ENCODE measurements around the gene RPIA.

DNA sequence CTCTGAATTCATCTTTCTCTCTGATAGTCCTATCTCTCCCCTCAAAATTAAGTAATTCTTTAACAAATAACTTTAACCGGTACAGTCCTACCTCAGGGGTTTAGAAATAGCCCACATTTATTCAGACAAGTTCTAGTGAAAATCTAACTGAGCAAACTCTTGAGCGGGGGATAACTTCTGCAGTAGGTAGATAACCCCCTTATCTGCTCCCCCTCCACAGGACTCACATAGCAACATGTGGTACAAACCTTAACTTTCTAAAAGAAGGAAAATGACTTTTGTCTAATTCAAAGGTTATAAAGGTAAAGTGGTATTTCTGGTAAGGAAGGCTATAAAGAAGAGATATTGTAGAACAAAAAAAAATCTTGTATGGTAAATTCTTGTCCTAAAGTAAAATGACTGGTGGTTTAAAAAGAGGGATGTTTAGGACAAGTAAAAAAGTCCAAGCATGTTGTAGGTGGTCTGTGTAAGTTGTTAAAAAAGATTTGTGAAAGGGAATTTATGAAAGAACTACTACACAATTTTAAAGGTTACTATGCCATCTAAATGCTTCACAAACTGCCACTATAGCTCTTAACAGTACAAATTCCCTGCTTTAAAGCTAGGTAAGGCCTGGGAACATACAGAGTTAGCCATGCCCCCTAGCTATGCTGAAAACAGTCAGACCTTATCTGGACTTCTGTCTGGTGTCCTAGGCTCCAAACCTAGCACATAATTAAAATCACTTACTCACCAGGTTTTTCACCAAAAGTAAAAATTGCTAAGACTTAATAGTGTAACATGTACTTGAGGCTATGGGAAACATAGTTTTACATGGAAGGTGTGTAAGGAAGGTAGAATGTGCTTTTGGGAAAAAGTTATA lies 8.1 kb upstream of the RPIA start:
- TF ChIP-seq EP300 (IDR thresholded peaks at IDR 0.05; ENCODE audit: borderline replicate concordance) (no peak), TEAD4 (IDR thresholded peaks at IDR 0.05) (no peak), TAF1 (IDR thresholded peaks at IDR 0.05; ENCODE audit: low read depth) (no peak), YY1 (IDR thresholded peaks at IDR 0.05; ENCODE audit: low read depth) (no peak), RAD21 (IDR thresholded peaks at IDR 0.05; ENCODE audit: low read depth) (no peak), FOXM1 (IDR thresholded peaks at IDR 0.05; ENCODE audit: borderline replicate concordance, low read depth) (no peak), NFIC (IDR thresholded peaks at IDR 0.05) (no peak), CREB1 (IDR thresholded peaks at IDR 0.05; ENCODE audit: low read depth) (no peak), CEBPB (IDR thresholded peaks at IDR 0.05) (no peak), TCF12 (IDR thresholded peaks at IDR 0.05; ENCODE audit: low read depth) (no peak)
- TF ChIP-seq, protein P1, sequence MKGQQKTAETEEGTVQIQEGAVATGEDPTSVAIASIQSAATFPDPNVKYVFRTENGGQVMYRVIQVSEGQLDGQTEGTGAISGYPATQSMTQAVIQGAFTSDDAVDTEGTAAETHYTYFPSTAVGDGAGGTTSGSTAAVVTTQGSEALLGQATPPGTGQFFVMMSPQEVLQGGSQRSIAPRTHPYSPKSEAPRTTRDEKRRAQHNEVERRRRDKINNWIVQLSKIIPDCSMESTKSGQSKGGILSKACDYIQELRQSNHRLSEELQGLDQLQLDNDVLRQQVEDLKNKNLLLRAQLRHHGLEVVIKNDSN (IDR thresholded peaks at IDR 0.05), result no peak
- TF ChIP-seq, protein P2, sequence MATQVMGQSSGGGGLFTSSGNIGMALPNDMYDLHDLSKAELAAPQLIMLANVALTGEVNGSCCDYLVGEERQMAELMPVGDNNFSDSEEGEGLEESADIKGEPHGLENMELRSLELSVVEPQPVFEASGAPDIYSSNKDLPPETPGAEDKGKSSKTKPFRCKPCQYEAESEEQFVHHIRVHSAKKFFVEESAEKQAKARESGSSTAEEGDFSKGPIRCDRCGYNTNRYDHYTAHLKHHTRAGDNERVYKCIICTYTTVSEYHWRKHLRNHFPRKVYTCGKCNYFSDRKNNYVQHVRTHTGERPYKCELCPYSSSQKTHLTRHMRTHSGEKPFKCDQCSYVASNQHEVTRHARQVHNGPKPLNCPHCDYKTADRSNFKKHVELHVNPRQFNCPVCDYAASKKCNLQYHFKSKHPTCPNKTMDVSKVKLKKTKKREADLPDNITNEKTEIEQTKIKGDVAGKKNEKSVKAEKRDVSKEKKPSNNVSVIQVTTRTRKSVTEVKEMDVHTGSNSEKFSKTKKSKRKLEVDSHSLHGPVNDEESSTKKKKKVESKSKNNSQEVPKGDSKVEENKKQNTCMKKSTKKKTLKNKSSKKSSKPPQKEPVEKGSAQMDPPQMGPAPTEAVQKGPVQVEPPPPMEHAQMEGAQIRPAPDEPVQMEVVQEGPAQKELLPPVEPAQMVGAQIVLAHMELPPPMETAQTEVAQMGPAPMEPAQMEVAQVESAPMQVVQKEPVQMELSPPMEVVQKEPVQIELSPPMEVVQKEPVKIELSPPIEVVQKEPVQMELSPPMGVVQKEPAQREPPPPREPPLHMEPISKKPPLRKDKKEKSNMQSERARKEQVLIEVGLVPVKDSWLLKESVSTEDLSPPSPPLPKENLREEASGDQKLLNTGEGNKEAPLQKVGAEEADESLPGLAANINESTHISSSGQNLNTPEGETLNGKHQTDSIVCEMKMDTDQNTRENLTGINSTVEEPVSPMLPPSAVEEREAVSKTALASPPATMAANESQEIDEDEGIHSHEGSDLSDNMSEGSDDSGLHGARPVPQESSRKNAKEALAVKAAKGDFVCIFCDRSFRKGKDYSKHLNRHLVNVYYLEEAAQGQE (IDR thresholded peaks at IDR 0.05; ENCODE audit: low read depth), result no peak
- TF ChIP-seq, protein P3, sequence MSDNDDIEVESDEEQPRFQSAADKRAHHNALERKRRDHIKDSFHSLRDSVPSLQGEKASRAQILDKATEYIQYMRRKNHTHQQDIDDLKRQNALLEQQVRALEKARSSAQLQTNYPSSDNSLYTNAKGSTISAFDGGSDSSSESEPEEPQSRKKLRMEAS (IDR thresholded peaks at IDR 0.05), result no peak
